H9 (cell line): ENCODE data around the gene NSUN3. TPM values are rescaled to one million over a fixed set of nuclear protein-coding genes. Genes with fewer than 3 reads are reported as not detected.

Experiments
- DNase-seq: peaks from one replicate; pipeline ENCODE4 v3.0.0-alpha.2; 2017
- H2AFZ ChIP-seq: one replicate; pipeline ENCODE4 v1.6.1; 2013; ENCODE audit warnings: mild to moderate bottlenecking, low read length, control low read depth, moderate library complexity
- H2AK5ac ChIP-seq: 2 replicates; pipeline ENCODE4 v1.6.1; 2013; ENCODE audit warnings: low read length, control low read depth, mixed read lengths; ENCODE audit not compliant: insufficient read length
- H2BK120ac ChIP-seq: one replicate; pipeline ENCODE4 v1.6.1; 2013; ENCODE audit warnings: low read depth, mild to moderate bottlenecking, low read length, control low read depth, inconsistent platforms; ENCODE audit not compliant: poor library complexity, severe bottlenecking
- H2BK12ac ChIP-seq: 2 replicates; pipeline ENCODE4 v1.6.1; 2013; ENCODE audit warnings: low read length, control low read depth, mixed read lengths, low read depth; ENCODE audit not compliant: insufficient read length
- H2BK15ac ChIP-seq: 2 replicates; pipeline ENCODE4 v1.6.1; 2013; ENCODE audit warnings: low read depth, low read length, control low read depth
- H2BK20ac ChIP-seq: one replicate; pipeline ENCODE4 v1.6.1; 2013; ENCODE audit warnings: low read depth, mild to moderate bottlenecking, low read length, control low read depth, inconsistent platforms; ENCODE audit not compliant: poor library complexity, severe bottlenecking
- H2BK5ac ChIP-seq: 2 replicates; pipeline ENCODE4 v1.6.1; 2013; ENCODE audit warnings: low read length, control low read depth, mixed read lengths; ENCODE audit not compliant: insufficient read length
- H3K14ac ChIP-seq: 2 replicates; pipeline ENCODE4 v1.6.1; 2013; ENCODE audit warnings: low read length, control low read depth; ENCODE audit not compliant: insufficient read depth
- H3K18ac ChIP-seq: 2 replicates; pipeline ENCODE4 v1.6.1; 2013; ENCODE audit warnings: low read depth, mild to moderate bottlenecking, mixed read lengths, low read length, control low read depth; ENCODE audit not compliant: insufficient read length
- H3K23ac ChIP-seq: 2 replicates; pipeline ENCODE4 v1.6.1; 2013; ENCODE audit warnings: low read length, control low read depth, mixed read lengths, low read depth; ENCODE audit not compliant: insufficient read length
- H3K23me2 ChIP-seq: 2 replicates; pipeline ENCODE4 v1.6.1; 2013; ENCODE audit warnings: low read depth, mild to moderate bottlenecking, mixed read lengths, low read length, control low read depth; ENCODE audit not compliant: insufficient read length, poor library complexity, severe bottlenecking
- H3K27ac ChIP-seq: 2 replicates; pipeline ENCODE4 v1.5.1; 2013; ENCODE audit warnings: low read length, control low read depth, mixed read lengths, low read depth; ENCODE audit not compliant: insufficient read length
- H3K27me3 ChIP-seq: 2 replicates; pipeline ENCODE4 v1.6.1; 2013; ENCODE audit warnings: low read length, control low read depth, inconsistent platforms; ENCODE audit not compliant: insufficient read depth
- H3K4ac ChIP-seq: 2 replicates; pipeline ENCODE4 v1.6.1; 2013; ENCODE audit warnings: low read depth, mild to moderate bottlenecking, control low read depth, inconsistent platforms, low read length, moderate library complexity
- H3K4me1 ChIP-seq: 2 replicates; pipeline ENCODE4 v1.6.1; 2013; ENCODE audit warnings: low read length, control low read depth, inconsistent platforms; ENCODE audit not compliant: insufficient read depth
- H3K4me2 ChIP-seq: 2 replicates; pipeline ENCODE4 v1.6.1; 2013; ENCODE audit warnings: low read length, control low read depth, mixed read lengths; ENCODE audit not compliant: insufficient read length, insufficient read depth
- H3K56ac ChIP-seq: 2 replicates; pipeline ENCODE4 v1.6.1; 2013; ENCODE audit warnings: low read depth, mild to moderate bottlenecking, mixed read lengths, low read length, control low read depth; ENCODE audit not compliant: insufficient read length
- H3K79me1 ChIP-seq: 2 replicates; pipeline ENCODE4 v1.6.1; 2013; ENCODE audit warnings: low read depth, mild to moderate bottlenecking, moderate library complexity, low read length, control low read depth, inconsistent platforms; ENCODE audit not compliant: insufficient read depth, poor library complexity, severe bottlenecking
- H3K79me2 ChIP-seq: 2 replicates; pipeline ENCODE4 v1.6.1; 2013; ENCODE audit warnings: low read length, control low read depth, inconsistent platforms; ENCODE audit not compliant: insufficient read depth
- H3K9ac ChIP-seq: 2 replicates; pipeline ENCODE4 v1.6.1; 2013; ENCODE audit warnings: low read length, control low read depth, mixed read lengths; ENCODE audit not compliant: insufficient read length; ENCODE audit errors: extremely low read depth
- H3K9me3 ChIP-seq: one replicate; pipeline ENCODE4 v1.6.1; 2013; ENCODE audit warnings: low read depth, low read length, inconsistent platforms; ENCODE audit not compliant: control insufficient read depth
- H3T11ph ChIP-seq: one replicate; pipeline ENCODE4 v1.6.1; 2013; ENCODE audit warnings: mild to moderate bottlenecking, low read length, control low read depth, inconsistent platforms
- H4K20me1 ChIP-seq: one replicate; pipeline ENCODE4 v1.6.1; 2013; ENCODE audit not compliant: control insufficient read depth, insufficient read length, insufficient read depth
- H4K5ac ChIP-seq: 2 replicates; pipeline ENCODE4 v1.6.1; 2013; ENCODE audit warnings: low read depth, mild to moderate bottlenecking, mixed read lengths, low read length, control low read depth; ENCODE audit not compliant: insufficient read length
- H4K8ac ChIP-seq: replicated peaks from 2 replicates; pipeline ENCODE4 v1.6.1; 2013; ENCODE audit warnings: low read length, control low read depth, mixed read lengths, low read depth; ENCODE audit not compliant: insufficient read length
- H4K91ac ChIP-seq: 2 replicates; pipeline ENCODE4 v1.6.1; 2013; ENCODE audit warnings: low read depth, mild to moderate bottlenecking, moderate library complexity, mixed read lengths, low read length, control low read depth; ENCODE audit not compliant: insufficient read length
- H3K27ac Mint-ChIP-seq, 3 experiments: 2 replicates in 2 of 3; 3 replicates in 1 of 3; pipeline ENCODE4 v1.8.0; 2020 to 2021; ENCODE audit warnings: mixed read lengths in 3 of 3, mild to moderate bottlenecking in 1 of 3, moderate library complexity in 1 of 3
- H3K27me3 Mint-ChIP-seq: 2 replicates; pipeline ENCODE4 v1.8.0; 2021; ENCODE audit warnings: low read depth, mild to moderate bottlenecking, moderate library complexity, mixed read lengths
- H3K36me3 Mint-ChIP-seq, 3 experiments: 2 replicates in 2 of 3; 3 replicates in 1 of 3; pipeline ENCODE4 v1.8.0; 2020 to 2021; ENCODE audit warnings: low read depth in 3 of 3, mixed read lengths in 3 of 3; ENCODE audit not compliant: insufficient read depth in 1 of 3
- H3K4me1 Mint-ChIP-seq, 2 experiments: 2 replicates each; pipeline ENCODE4 v1.8.0; 2020; ENCODE audit warnings: mixed read lengths in 2 of 2
- H3K4me3 Mint-ChIP-seq, 2 experiments: 2 replicates in 1 of 2; 3 replicates in 1 of 2; pipeline ENCODE4 v1.8.0; 2020 to 2021; ENCODE audit warnings: mild to moderate bottlenecking in 2 of 2, mixed read lengths in 2 of 2, moderate library complexity in 1 of 2
- H3K9me3 Mint-ChIP-seq, 2 experiments: 2 replicates in 1 of 2; 3 replicates in 1 of 2; pipeline ENCODE4 v1.8.0; 2020; ENCODE audit warnings: mild to moderate bottlenecking in 2 of 2, mixed read lengths in 2 of 2, moderate library complexity in 1 of 2
- CTCF ChIP-seq: fragments of 200-600 bp; sonication (generic); conservative IDR thresholded peaks from 3 replicates; pipeline ENCODE4 v1.8.0; 2021; ENCODE audit warnings: antibody characterized with exemption, mild to moderate bottlenecking
- total RNA-seq: library from RNA; stranded (reverse); gene quantifications from 2 replicates; pipeline ENCODE4 v1.2.1, GENCODE V29; 2021

NSUN3 gene
- total RNA-seq, 1 experiment from 2014 or later, result 7.4 TPM

- no peak for DNase-seq
- Histone ChIP-seq H3K23ac (no peak overlapping the region), H4K5ac (no peak overlapping the region), H3K9ac (no peak overlapping the region), H3K4ac (no peak overlapping the region), H2AK5ac (no peak overlapping the region), H2BK12ac (no peak overlapping the region), H3K79me2 (no peaks in the 10 kb centered on the region), H2AFZ (no peak overlapping the region), H2BK5ac (no peak overlapping the region), H3K27ac (no peak overlapping the region), H4K8ac (no peak overlapping the region), H2BK120ac (no peak overlapping the region), H3K79me1 (no peaks in the 10 kb centered on the region), H3K23me2 (no peaks in the 10 kb centered on the region), H3K9me3 (no peaks in the 10 kb centered on the region), H3K18ac (no peak overlapping the region), H4K20me1 (no peaks in the 10 kb centered on the region), H3K56ac (no peak overlapping the region), H3T11ph (no peak overlapping the region), H4K91ac (no peak overlapping the region), H2BK20ac (no peak overlapping the region), H3K4me2 (no peak overlapping the region), H3K27me3 (no peaks in the 10 kb centered on the region), H2BK15ac (no peak overlapping the region), H3K4me1 (no peaks in the 10 kb centered on the region), H3K14ac (no peak overlapping the region)
- Mint-ChIP-seq H3K27ac (no peak overlapping the region), H3K4me1 (peaks cover 4 to 6% of the 10 kb centered on the region in 2 experiments), H3K36me3 (peaks cover 0 to 9% (median 3%) of the 10 kb centered on the region in 3 experiments; a peak in 3 of 7 replicates), H3K4me3 (no peak overlapping the region), H3K27me3 (no peaks in the 10 kb centered on the region), H3K9me3 (no peaks in the 10 kb centered on the region)
- no peak for TF ChIP-seq CTCF
Observed at GRCh38 chr3:94110854-94111253, 48.0 kb downstream of the NSUN3 start.
